ENCODE results near the gene GABRG3.

DNA sequence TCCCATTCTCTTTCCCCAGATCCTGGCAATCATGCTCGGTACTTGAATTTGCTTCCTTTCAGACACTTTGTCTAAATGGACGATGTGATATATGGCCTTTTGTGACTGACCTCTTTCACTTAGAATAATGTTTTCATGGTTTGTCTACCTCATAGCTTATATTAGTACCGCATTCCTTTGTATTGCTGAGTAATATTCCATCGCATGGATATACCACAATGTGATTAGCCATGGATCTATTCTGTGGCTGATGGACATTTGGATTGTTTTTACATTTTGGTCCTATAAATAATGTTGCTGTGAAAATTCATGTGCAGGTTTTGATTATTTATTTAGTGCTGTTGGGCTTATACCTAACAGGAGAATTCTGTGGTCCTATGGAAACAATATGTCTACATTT lies 458.6 kb downstream of the GABRG3 start:
- TF ChIP-seq ZNF548 (tag by site-specific recombination; IDR thresholded peaks at IDR 0.05) (no peak), ZNF585B (tag by site-specific recombination; IDR thresholded peaks at IDR 0.05) (no peak), CTCF (tag by site-specific recombination; IDR thresholded peaks at IDR 0.05) (no peak), HOXA7 (CRISPR knock-in tag; IDR thresholded peaks at IDR 0.05; ENCODE audit: borderline replicate concordance) (no peak), ZNF202 (tag by site-specific recombination; IDR thresholded peaks at IDR 0.05; ENCODE audit: borderline replicate concordance) (no peak), ZNF112 (tag by site-specific recombination; IDR thresholded peaks at IDR 0.05) (no peak), ZNF274 (IDR thresholded peaks at IDR 0.05; ENCODE audit: low read length) (no peak), ZNF274 (tag by site-specific recombination; IDR thresholded peaks at IDR 0.05; ENCODE audit: borderline replicate concordance) (no peak), ZNF549 (tag by site-specific recombination; IDR thresholded peaks at IDR 0.05) (no peak), INSM2 (tag by site-specific recombination; IDR thresholded peaks at IDR 0.05) (no peak), ZNF223 (tag by site-specific recombination; IDR thresholded peaks at IDR 0.05) (no peak), ZNF354C (tag by site-specific recombination; IDR thresholded peaks at IDR 0.05; ENCODE audit: borderline replicate concordance, low read depth) (no peak)
- TF ChIP-seq, protein P1, sequence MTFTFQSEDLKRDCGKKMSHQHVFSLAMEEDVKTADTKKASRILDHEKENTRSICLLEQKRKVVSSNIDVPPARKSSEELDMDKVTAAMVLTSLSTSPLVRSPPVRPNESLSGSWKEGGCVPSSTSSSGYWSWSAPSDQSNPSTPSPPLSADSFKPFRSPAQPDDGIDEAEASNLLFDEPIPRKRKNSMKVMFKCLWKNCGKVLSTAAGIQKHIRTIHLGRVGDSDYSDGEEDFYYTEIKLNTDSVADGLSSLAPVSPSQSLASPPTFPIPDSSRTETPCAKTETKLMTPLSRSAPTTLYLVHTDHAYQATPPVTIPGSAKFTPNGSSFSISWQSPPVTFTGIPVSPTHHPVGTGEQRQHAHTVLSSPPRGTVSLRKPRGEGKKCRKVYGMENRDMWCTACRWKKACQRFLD (tag by site-specific recombination; IDR thresholded peaks at IDR 0.05) = no peak
